ENCODE measurements around the gene GHDC. TPM values are rescaled to one million over a fixed set of nuclear protein-coding genes. Genes with fewer than 3 reads are reported as not detected.

The GHDC gene
- total RNA-seq, 6 donors from 2014 or later = 24.3 to 40.9 (median 33.0) TPM

DNA sequence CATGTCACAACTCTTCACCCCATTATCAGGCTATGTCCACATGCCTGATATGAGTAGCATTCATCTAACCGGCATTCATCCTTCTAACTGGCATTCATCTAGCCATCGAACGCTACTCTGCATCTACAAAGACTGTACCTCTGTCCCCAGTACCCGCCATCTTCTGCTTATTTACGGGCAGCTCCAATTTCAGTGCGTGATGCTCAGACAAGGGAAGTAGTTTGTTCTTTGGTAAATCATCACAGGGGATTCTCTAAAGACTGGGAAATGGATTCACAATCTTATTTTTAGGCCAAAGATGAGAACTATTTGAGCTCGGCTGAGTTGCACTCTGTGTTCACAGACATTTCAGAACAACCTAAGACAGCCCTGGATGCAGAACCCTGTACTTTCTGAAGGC, 42.5 kb upstream of the GHDC start:
- Histone ChIP-seq H3K4me1 (peaks cover 0 to 15% (median 6%) of the 10 kb centered on the region in 4 donors), H3K4me3 (no peak overlapping the region), H3K27me3 (no peaks in the 10 kb centered on the region), H3K36me3 (no peaks in the 10 kb centered on the region), H3K27ac (no peak overlapping the region), H3K9me3 (no peaks in the 10 kb centered on the region)
- WGBS, 2 donors = 94 to 97% methylated on average over 7 of the region's 7 CpGs
- ATAC-seq (ENCODE audit: low FRiP score in 2 of 2) = no peak
- no peak for DNase-seq
- TF ChIP-seq EP300 (IDR thresholded peaks at IDR 0.05) (no peak), CTCF (IDR thresholded peaks at IDR 0.05) (no peak), POLR2AphosphoS5 (IDR thresholded peaks at IDR 0.05) (no peak), POLR2A (IDR thresholded peaks at IDR 0.05) (no peak)

DNA sequence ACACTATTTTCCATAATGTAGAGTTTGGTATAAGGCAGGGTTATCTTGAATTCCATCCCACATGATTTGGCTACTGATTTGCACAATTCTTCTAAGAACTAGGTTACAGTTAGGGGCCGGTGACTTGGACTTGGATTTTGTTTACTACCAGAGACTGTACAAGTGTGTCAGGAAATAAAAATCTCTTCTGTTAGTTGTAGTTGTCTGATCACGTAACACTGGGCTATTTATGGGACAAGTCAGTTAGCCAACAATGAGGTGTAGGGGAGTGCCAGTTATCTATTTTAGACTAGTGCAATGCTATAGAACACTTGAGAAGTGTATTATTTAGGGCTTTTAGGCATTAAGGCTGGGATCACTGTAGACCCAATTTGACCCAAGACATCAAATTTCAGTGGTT, 39.7 kb upstream of the GHDC start:
- no peaks in the 10 kb centered on the region for H3K9me3 ChIP-seq
- H3K27me3 ChIP-seq = no peaks in the 10 kb centered on the region
- TF ChIP-seq CTCF (IDR thresholded peaks at IDR 0.05) = no peak
- no peak for TF ChIP-seq EP300 (IDR thresholded peaks at IDR 0.05)
- TF ChIP-seq POLR2AphosphoS5 (IDR thresholded peaks at IDR 0.05) = no peak
- TF ChIP-seq POLR2A (IDR thresholded peaks at IDR 0.05) = no peak
- no peak for ATAC-seq (ENCODE audit: low FRiP score in 2 of 2)
- no peak for DNase-seq
- 47 to 53% methylated on average over 2 of the region's 2 CpGs for WGBS, 2 donors
- H3K4me1 ChIP-seq = peaks cover 0 to 15% (median 6%) of the 10 kb centered on the region in 4 donors
- H3K27ac ChIP-seq = no peak overlapping the region
- no peak overlapping the region for H3K4me3 ChIP-seq
- no peaks in the 10 kb centered on the region for H3K36me3 ChIP-seq

- H3K27ac ChIP-seq = no peak overlapping the region
- no peak for ATAC-seq (ENCODE audit: low FRiP score in 2 of 2)
- no peak for DNase-seq
- H3K27me3 ChIP-seq = no peaks in the 10 kb centered on the region
- no peak overlapping the region for H3K4me3 ChIP-seq
- H3K4me1 ChIP-seq = peaks cover 1 to 24% (median 13%) of the 10 kb centered on the region in 4 donors
- no peaks in the 10 kb centered on the region for H3K9me3 ChIP-seq
- 92 to 95% methylated on average over 5 of the region's 5 CpGs for WGBS, 2 donors
- TF ChIP-seq CTCF (IDR thresholded peaks at IDR 0.05) (no peak), EP300 (IDR thresholded peaks at IDR 0.05) (no peak), POLR2AphosphoS5 (IDR thresholded peaks at IDR 0.05) (no peak), POLR2A (IDR thresholded peaks at IDR 0.05) (no peak)
- no peaks in the 10 kb centered on the region for H3K36me3 ChIP-seq
These were observed 38.9 kb upstream of the GHDC start for GRCh38 chr17:42233156-42233555.

DNA sequence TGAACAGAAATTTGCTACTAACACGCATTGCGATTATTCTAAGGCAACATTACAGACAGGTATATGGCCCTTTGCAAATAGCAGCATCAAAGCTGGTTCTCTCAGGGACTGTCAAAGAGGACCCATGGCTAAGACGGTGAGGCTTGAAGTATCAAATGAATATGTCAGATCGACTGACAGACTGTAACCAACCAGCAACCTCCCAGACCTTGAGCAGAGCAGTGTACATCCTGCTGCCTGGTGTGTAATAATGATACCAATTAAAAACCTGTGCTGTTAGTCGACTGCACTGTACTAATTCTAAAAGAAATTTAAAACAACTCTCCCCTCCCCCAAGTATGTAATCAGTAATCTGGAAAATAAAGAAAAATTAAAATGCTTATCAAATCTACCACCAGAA, 35.9 kb upstream of the GHDC start:
- no peak for ATAC-seq (ENCODE audit: low FRiP score in 2 of 2)
- Histone ChIP-seq H3K9me3 (no peaks in the 10 kb centered on the region), H3K36me3 (peaks cover 0 to 9% (median 0%) of the 10 kb centered on the region in 4 donors), H3K4me3 (no peak overlapping the region), H3K27ac (no peak overlapping the region), H3K4me1 (peaks cover 10 to 30% (median 20%) of the 10 kb centered on the region in 4 donors), H3K27me3 (no peaks in the 10 kb centered on the region)
- WGBS, 2 donors = 83 to 84% methylated on average over 5 of the region's 5 CpGs
- no peak for DNase-seq
- TF ChIP-seq POLR2AphosphoS5 (IDR thresholded peaks at IDR 0.05) = no peak
- TF ChIP-seq CTCF (IDR thresholded peaks at IDR 0.05) = no peak
- TF ChIP-seq EP300 (IDR thresholded peaks at IDR 0.05) = no peak

All from upper lobe of left lung (tissue), 6 donors.